ENCODE data around the gene RPS19.

- no peak for TF ChIP-seq CTCF (IDR thresholded peaks at IDR 0.05)
- TF ChIP-seq POLR2A (IDR thresholded peaks at IDR 0.05): no peak
These were observed 42.5 kb downstream of the RPS19 start for GRCh38 chr19:41902594-41902993.

All from upper lobe of left lung (tissue), 4 donors.